SU-DHL-6 (cell line): Measurements from ENCODE around the gene CD9.

Source experiments
- H2AFZ ChIP-seq: fragments of 200-600 bp; sonication (generic); 2 replicates; pipeline ENCODE4 v1.6.1; 2014; ENCODE audit warnings: low read depth, mild to moderate bottlenecking, moderate library complexity, mixed read lengths, antibody characterized with exemption, low read length; ENCODE audit not compliant: severe bottlenecking
- H3F3A ChIP-seq: fragments of 200-600 bp; shearing (Covaris generic); 2 replicates; pipeline ENCODE4 v1.6.0; 2016; ENCODE audit warnings: antibody characterized with exemption, mild to moderate bottlenecking; ENCODE audit not compliant: insufficient read depth
- H3K27ac ChIP-seq: fragments of 200-600 bp; sonication (generic); 2 replicates; pipeline ENCODE4 v1.5.1; 2016; ENCODE audit warnings: low read depth, mild to moderate bottlenecking, low read length, moderate library complexity, mixed read lengths
- H3K27me3 ChIP-seq: fragments of 200-600 bp; sonication (generic), shearing (Covaris generic); 2 replicates; pipeline ENCODE4 v1.6.0; 2014; ENCODE audit warnings: mild to moderate bottlenecking, low read length
- H3K36me3 ChIP-seq: fragments of 200-600 bp; sonication (generic); 2 replicates; pipeline ENCODE4 v1.6.1; 2014; ENCODE audit warnings: mild to moderate bottlenecking, low read length, mixed read lengths
- H3K4me2 ChIP-seq: fragments of 300-600, 200-600 bp; shearing (Covaris generic), sonication (generic); 2 replicates; pipeline ENCODE4 v1.6.0; 2014; ENCODE audit warnings: low read length, low read depth, mild to moderate bottlenecking; ENCODE audit not compliant: poor library complexity, severe bottlenecking
- H3K4me3 ChIP-seq: fragments of 200-600 bp; sonication (generic); 2 replicates; pipeline ENCODE4 v1.5.1; 2014; ENCODE audit warnings: antibody characterized with exemption, low read length, mild to moderate bottlenecking, mixed read lengths; ENCODE audit not compliant: insufficient read depth, poor library complexity, severe bottlenecking
- H3K79me2 ChIP-seq: fragments of 200-600 bp; sonication (generic); 2 replicates; pipeline ENCODE4 v1.6.1; 2014; ENCODE audit warnings: mild to moderate bottlenecking, low read length, moderate library complexity; ENCODE audit not compliant: insufficient read depth
- H3K9ac ChIP-seq: fragments of 200-600 bp; sonication (generic); 2 replicates; pipeline ENCODE4 v1.7.0; 2014; ENCODE audit warnings: mild to moderate bottlenecking, low read length
- H3K9me2 ChIP-seq: fragments of 200-600 bp; sonication (generic); replicated peaks from 2 replicates; pipeline ENCODE4 v1.6.1; 2014; ENCODE audit warnings: low read length; ENCODE audit not compliant: insufficient read depth
- H3K9me3 ChIP-seq: fragments of 200-600 bp; sonication (generic); 2 replicates; pipeline ENCODE4 v1.6.1; 2014; ENCODE audit warnings: low read length, mixed read lengths; ENCODE audit not compliant: insufficient read depth
- H4K20me1 ChIP-seq: fragments of 200-600 bp; sonication (generic); 2 replicates; pipeline ENCODE4 v1.6.1; 2014; ENCODE audit warnings: low read depth, mild to moderate bottlenecking, antibody characterized with exemption, low read length, moderate library complexity, mixed read lengths
- CTCF ChIP-seq: fragments of 200-600 bp; sonication (generic); IDR thresholded peaks from one replicate; pipeline ENCODE4 v1.5.1; 2017; ENCODE audit warnings: antibody characterized with exemption, mild to moderate bottlenecking, low read length, moderate library complexity; ENCODE audit not compliant: insufficient read depth, poor library complexity, severe bottlenecking
- EZH2phosphoT487 ChIP-seq: fragments of 200-600 bp; sonication (generic), shearing (Covaris generic); conservative IDR thresholded peaks from 2 replicates; pipeline ENCODE4 v1.6.1; 2018; ENCODE audit warnings: mild to moderate bottlenecking, antibody characterized with exemption, low read length, moderate library complexity, mixed read lengths

Gene CD9

DNA sequence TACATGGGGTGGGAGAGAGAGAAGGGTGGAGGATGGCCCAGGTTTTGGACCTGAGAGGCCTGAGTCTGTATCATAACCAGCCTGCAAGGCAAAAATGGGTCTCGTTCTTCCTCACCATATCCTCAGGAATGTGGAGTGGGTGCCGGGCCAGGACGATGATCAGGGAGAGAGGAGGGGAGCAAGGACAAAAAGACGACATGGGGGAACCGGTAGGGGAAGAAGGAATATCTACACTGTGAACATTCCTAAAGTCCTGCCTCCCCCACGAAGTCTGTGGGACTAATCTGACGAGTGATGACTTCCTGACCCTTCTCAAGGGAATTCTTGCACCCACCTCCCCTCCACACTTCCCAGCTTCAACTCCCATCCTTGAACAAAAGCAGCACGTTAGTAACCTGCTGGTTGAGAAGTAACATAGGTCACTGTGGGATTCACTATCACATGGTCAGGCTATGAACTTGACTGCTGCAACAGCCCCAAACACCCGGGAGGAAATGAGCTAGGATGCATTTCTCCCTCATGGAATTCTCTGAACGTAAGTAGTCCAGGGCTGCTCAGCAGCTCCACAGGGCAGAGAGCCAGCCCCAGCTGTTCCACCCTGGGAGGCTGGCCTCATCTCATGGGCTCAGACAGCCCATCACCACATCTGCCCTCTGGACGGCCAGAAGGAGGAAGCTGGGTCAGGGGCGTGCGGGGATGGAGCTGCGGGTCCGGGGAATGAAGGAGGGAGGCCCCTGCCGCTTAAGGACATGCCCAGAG lies 38.9 kb upstream of the CD9 start:
- Histone ChIP-seq H3K9me2 (no peaks in the 10 kb centered on the region), H3K27me3 (no peaks in the 10 kb centered on the region), H3K4me3 (no peak overlapping the region), H3K9me3 (no peaks in the 10 kb centered on the region), H3K36me3 (no peaks in the 10 kb centered on the region), H3K79me2 (no peaks in the 10 kb centered on the region), H4K20me1 (no peaks in the 10 kb centered on the region), H3K4me2 (no peak overlapping the region), H3F3A (no peaks in the 10 kb centered on the region), H2AFZ (no peak overlapping the region), H3K27ac (no peak overlapping the region), H3K9ac (no peak overlapping the region)
- TF ChIP-seq EZH2phosphoT487: no peak
- no peak for TF ChIP-seq CTCF

- Histone ChIP-seq H3K4me2 (no peak overlapping the region), H3K36me3 (no peaks in the 10 kb centered on the region), H3F3A (no peaks in the 10 kb centered on the region), H3K27ac (no peak overlapping the region), H2AFZ (no peak overlapping the region), H3K4me3 (no peak overlapping the region), H4K20me1 (no peaks in the 10 kb centered on the region), H3K79me2 (no peaks in the 10 kb centered on the region), H3K9ac (no peak overlapping the region), H3K27me3 (no peaks in the 10 kb centered on the region), H3K9me3 (no peaks in the 10 kb centered on the region), H3K9me2 (no peaks in the 10 kb centered on the region)
- TF ChIP-seq CTCF: no peak
- no peak for TF ChIP-seq EZH2phosphoT487
Measured at GRCh38 chr12:6163416-6164060, 36.7 kb upstream of the CD9 start.

DNA sequence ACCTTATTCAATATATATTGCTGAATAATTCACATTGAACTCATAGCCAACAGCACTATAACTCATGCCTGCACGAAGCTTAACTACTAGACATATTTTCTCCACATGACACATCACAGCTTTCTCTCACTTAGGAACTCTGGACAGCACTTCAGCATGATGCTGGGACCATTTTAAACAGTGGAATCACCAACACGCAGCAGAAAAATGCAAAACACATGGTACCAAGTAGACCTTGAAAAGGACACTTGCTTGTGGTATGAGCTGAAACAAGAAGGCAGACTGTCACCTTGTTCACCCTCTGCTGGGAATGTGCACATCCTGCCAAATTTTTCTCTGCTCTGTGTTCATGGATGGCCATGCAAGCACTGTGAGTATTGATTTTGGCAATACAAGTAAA lies 34.8 kb upstream of the CD9 start:
- Histone ChIP-seq H3K27me3 (no peaks in the 10 kb centered on the region), H3K36me3 (no peaks in the 10 kb centered on the region), H3K9me3 (no peaks in the 10 kb centered on the region), H4K20me1 (no peaks in the 10 kb centered on the region), H3K79me2 (no peaks in the 10 kb centered on the region), H3K27ac (no peak overlapping the region), H3K9me2 (no peaks in the 10 kb centered on the region), H2AFZ (no peak overlapping the region), H3F3A (no peaks in the 10 kb centered on the region), H3K4me3 (no peak overlapping the region), H3K9ac (no peak overlapping the region), H3K4me2 (no peak overlapping the region)
- TF ChIP-seq EZH2phosphoT487 (no peak), CTCF (no peak)
